ENCODE data around the gene NPC2.

Gene NPC2

DNA sequence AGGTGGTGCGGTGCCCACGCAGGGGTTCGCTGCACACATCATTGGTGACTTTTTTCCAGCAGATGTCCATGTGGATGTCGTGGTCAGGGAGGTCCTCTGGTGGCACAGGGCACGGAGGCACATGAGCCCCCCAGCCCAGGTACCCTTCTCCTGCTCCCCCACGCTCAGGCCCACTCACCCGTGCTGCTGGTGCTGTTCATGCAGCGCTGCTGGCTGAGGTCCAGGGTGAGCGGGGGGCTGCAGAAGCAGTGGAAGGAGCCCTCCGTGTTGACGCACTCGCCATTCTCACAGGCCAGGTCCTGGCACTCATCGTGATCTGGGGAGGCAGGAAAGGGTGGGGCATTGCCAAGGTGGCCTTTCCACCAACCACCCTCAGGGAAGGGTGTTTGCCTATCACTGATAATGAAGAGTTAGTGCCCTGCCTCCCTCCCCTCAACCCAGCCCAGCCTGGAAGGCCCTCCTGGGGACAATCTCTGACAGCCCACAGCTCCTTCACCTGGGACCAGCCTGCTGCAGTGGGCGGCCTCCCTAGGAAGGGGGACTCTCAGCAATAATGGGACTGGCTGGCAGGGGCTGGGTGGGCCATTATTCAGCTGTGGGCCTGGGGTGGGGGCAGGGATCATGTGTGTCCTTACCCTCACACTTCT, 10.3 kb upstream of the NPC2 start:
- DNase-seq (ENCODE audit: low read depth in 2 of 2): no peak

DNA sequence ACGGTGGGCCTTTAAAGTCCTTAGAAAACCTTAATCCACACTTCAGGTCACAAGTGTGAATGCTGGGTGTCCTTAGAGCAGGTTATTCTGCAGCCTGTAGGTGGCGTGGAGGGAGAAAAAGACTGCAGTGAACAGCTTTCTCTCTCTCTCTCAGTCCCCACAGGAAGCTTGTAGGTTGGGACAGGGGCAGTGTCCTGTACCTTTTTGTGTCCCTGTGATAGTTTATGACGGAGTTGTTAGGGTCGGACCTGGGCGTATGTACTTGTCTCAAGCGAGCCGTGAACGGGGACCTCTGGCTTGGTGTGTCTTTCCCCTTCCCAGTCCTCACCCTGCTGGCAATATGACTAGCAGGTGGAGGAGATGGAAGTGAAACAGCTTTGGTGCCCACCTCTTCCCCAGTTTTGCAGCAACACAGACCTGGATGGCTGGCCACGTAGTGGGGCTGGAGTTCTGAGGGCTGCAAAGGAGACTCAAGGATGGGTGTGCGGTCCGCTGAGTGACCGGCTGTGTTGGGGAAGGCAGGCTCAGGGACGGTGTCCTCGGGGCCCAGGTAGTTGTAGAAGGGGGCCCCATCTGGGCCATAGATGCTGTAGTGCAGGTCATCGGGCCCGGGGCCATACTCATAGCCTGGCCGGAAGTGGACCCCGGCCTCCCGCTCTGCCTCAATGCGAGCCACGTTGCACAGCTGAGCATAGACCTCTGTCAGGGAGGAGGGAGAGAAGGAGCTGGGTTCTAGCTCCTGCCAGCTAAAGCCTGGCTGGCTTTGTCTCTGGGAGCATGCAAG, 9.3 kb upstream of the NPC2 start:
- DNase-seq (ENCODE audit: low read depth in 2 of 2): no peak

DNA sequence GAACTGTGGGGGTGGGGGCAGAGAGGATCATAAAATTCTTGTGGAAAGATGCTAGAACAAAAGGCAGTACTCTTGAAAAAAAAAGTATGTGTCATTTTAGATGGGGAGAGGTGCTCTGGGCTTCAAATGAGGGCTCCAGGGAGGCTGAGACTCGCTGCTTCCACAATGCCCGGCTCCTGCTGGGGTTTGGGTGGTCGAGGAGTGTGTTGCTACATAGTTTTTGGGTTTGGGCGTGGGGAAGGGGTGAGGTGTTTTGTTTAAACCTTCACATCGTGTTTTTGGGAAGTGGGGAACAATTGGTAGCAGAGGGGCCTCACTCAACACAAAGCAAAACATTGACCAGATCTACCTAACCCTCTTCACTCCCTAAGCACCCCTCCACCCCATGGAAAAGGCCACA, 8.6 kb upstream of the NPC2 start:
- DNase-seq (ENCODE audit: low read depth in 2 of 2): no peak

DNA sequence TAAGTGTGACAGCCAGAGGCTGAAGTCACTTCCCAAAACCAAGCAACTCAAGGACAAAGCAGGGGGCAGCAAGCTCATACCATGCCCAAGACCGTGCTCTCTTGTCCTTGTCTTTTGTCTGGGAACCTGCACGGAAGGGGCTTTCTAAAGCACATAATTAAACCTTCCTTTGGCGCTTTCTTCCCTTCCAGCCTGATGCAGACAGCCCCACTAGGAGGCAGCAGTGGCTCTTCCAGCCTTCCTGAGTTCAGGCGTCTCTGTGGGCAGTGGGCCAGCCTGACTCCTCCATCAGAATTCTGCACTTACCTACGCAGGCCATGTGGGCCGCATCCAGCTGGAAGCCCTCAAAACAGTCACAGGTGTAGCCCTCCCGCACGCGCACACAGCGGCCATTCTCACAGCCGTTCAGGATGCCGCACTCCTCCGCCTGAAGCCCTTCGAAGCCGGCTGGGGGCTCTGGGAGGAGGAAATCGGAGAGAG, 8.1 kb upstream of the NPC2 start:
- no peak for DNase-seq (ENCODE audit: low read depth in 2 of 2)

DNA sequence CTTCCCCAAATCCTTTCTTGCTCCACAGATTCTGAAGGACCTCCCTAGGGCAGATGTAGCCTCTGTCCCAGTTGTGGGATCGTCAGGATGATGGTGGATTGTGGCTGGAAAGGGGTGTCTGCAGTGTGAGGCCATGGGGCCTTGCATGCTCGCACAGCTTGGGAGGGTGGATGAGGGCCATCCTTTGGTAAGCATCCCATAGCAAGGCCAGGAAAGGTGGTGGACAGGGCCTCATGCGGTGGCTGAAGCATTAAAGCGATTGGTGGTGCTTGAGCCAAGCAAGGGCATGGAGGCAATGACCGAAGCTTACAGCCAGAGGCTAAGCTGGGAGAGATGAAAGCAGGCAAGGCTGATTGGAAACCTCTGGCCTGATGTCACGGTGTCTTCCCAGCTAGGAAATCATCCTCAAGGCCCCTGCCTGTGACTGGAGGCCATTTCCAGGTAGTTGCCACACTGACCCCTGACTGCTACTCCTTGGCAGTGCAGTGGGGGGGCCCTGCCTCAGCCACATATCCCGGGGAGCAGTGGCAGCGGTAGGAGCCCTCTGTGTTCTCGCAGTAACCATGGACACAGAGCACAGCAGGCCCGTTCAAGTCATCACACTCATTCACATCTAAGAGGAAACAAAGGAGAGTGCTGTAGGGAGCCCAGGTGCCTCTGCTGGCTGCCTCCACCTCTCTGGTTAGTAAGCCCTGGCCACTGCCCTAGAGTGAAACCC, 7.5 kb upstream of the NPC2 start:
- DNase-seq (ENCODE audit: low read depth in 2 of 2): no peak

DNA sequence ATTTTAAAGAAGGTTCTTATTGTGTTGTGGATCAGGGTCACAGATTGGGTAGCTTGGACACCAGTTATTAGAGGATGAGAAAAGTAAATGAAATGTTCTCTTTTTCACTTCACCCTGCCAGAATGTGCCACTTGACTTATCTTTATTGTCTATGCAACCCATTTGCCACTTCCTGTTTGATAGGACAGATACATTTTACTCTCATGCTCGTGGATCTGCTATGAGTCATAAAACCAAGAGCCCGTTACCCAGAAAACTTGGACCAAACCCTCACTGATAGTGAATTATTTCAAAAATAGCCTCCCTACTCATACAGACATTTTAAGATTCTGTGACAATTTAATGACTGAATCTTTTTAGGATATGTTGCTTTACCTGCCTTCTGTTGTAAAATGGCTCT, 2.3 kb upstream of the NPC2 start:
- DNase-seq (ENCODE audit: low read depth in 2 of 2): no peak

DNA sequence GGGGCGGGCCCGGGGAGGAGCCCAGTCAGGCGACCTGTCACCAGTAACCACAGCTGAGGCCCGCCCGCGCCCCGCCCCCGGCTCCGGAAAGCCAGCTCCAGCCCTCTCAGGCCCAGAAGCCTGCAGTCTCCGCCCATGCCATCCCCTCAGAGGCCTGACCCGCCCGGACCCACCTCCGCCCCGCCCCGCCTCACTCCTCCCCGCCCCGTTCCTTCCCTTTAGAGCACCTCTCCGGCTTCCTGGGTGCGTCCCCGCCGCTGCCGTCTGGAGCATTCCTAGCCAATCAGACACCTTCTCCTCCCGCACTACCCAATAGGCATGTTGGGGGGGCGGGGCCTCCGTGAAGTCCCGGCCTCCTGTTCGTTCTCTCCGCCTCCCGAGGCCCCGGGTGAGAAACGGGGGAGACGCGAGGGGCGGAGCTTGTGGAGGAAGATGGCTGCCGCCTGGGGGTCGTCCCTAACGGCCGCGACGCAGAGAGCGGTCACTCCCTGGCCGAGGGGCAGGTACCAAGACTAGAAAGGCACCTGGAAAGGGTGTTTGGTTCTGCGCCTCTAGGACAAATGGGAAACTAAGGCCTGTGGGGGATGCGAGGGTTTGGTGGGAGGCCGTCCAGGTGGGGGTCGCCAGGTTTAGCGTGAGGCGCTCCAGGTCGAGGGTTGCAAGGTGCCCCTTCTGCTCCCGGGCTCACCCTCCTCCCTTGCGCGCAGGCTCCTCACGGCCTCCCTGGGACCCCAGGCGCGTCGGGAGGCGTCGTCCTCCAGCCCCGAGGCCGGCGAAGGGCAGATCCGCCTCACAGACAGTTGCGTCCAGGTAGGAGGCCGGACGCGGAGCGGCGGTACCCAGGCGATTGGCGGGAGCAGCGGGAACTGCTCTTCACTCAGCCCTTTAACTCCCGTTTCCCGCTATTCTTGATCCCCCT, 497 bp upstream of the NPC2 start, which contains the start of gene ISCA2:
Gene ISCA2, plus strand, starts transcription at position 423 of the 919 bp plus-strand sequence. Its CDS starts 10 bp downstream, at position 433.
- DNase-seq (ENCODE audit: low read depth in 2 of 2): peak; percentile 98 to 100

DNA sequence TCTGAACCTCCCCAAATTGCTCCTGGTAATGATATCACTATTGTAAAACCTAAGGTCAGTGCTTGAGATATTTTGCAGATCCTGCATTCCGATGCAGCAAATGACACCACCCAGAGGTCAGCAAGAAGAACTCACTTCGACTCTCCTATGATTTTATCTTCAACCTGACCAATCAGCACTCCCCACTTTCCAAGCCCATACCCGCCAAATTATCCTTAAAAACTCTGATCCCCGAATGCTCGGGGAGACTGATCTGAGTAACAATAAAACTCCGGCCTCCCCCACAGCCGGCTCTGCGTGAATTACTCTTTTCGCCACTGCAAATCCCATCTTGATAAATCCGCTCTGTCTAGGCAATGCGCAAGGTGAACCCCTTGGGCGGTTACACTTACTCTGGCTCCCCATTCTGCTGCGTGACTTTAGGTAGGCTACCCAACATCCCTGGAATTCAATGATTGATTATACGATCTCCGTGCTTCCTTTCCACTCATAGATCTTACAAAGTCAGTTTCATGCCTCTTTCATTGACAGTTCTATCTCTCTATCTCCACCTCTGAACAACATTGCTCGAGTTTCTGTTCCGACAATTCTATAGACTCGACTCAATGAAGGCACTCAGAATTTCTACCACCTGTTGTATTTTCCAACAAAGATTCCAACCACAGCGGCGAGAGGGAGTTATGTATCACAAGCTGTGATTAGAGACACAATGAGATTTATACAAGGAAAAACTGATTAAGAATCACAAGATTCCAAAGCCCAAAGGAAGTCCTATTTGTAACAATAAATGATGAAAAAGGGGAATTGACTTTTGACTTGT, 939 bp downstream of the NPC2 start:
- DNase-seq (ENCODE audit: low read depth in 2 of 2): no peak

DNA sequence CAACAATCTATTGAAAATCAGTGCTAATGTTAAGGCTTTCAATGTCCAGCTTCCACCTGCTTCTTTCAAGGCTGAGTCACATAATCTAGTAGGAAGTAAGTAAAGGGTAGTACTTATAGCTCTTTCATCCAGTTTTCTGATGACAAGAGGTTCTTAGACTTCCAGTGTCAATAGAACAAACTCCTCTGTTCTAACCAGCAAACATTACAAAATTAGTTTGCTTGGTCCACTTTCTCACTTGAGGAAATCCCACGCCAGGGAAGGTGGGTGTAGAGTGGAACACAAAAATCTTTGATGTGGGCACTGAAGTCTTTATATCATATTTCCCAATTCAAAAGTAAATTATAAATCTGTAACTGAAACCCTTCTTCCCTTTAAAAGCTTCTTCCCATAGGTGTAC, 2.6 kb downstream of the NPC2 start:
- no peak for DNase-seq (ENCODE audit: low read depth in 2 of 2)

DNA sequence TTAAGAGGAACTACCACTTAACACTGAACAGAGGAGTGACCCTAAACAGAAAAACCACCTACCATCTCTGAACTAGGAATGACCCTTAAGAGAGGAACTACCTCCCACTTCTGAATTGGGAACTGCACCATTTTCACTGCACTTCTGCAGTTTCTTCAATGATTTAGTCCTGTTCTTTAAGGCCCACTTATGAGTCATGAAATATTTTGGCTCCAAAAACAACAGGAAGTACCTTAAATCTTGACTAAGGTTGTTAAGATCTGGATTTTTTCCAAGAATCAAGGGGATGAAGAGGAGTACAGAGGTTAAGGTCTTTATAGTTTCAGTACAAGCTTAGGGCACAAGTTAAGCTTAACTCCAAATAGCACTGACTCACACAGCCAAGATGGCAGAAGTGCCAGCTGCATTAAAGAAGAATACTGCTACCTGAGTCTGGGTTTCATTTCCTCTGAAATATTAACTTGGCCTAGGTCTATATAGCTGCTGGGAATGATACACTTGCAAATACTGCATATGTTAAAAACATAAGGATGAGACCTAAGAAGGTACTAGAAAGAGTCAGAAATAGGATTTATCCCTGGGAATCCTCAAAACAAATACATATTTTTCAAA, 4.2 kb downstream of the NPC2 start:
- DNase-seq (ENCODE audit: low read depth in 2 of 2): no peak

DNA sequence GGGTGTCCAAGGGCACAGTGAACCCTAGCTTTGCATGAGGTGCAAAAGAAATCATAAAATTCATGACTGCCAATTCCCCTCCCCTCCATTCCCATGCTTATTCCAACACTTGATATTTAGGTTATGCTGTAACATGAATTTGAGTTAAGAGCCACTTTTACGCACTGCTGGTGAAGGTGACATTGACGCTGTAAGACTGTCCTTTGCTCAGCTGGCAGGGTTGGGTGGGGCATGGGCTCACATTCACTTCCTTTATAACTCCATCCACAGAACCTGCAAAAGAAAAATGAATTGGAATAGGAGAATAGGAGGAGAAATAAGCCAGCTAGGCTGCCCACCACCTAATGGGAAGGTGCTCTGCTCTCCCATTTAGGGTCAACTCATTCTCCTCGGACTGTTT, 6.9 kb downstream of the NPC2 start:
- DNase-seq (ENCODE audit: low read depth in 2 of 2): no peak

DNA sequence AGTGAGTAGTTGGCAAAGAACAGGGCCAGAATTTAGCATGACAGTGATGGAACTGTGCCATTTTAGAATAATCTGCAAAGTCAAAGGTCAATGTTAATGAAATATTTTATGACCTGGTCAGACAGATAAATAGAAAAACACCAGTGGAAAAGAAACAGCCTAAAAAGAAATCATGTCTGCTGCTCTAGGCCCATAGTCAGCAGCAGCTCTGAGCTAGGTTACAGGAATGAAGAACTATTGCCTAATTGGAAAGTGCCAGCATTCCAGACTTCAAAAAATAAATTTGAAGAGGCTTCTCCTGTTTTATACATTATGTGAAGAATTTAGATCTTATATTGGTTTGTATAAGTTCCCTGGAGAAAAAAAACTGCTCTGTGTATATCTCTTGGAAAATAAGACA, 9.8 kb downstream of the NPC2 start:
- no peak for DNase-seq (ENCODE audit: low read depth in 2 of 2)

DNA sequence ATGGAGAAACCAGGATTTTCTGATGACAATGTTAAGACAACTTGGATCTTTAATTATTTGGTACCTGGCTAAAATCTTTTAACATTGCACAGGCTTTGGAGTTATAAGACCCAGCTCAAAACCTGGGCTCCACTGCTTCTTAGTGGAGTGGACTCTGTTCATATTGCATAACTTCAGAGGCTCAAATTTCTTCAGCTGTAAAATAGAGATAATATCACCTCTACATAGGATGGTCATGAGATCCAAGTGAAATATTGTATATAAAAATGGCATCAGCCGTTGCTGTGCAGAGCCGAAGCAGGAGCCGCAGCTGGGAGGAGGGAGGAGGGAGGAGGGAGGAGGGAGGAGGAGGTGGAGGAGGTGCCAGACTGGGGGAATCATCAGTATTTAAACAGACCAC, 10.5 kb downstream of the NPC2 start:
- DNase-seq (ENCODE audit: low read depth in 2 of 2): no peak

DNA sequence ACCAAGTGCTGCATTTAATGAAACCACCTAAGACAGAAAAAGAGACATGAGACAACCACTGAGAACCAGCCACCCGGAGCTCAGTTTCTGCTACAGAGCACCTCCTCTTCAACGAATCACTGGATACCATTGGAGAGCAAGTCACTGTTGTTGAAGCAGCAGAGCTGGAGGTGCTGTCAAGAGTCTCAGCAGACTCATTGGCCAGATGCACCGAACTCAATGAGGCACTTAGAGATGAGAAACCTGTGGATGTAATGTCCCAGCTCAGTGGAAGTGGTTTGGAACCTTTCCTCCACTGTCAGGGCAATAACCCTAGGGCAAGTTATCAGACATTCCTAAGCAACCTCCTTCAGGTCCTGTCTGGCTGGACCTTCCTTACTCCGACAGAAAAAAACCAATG, 13.1 kb downstream of the NPC2 start:
- no peak for DNase-seq (ENCODE audit: low read depth in 2 of 2)

DNA sequence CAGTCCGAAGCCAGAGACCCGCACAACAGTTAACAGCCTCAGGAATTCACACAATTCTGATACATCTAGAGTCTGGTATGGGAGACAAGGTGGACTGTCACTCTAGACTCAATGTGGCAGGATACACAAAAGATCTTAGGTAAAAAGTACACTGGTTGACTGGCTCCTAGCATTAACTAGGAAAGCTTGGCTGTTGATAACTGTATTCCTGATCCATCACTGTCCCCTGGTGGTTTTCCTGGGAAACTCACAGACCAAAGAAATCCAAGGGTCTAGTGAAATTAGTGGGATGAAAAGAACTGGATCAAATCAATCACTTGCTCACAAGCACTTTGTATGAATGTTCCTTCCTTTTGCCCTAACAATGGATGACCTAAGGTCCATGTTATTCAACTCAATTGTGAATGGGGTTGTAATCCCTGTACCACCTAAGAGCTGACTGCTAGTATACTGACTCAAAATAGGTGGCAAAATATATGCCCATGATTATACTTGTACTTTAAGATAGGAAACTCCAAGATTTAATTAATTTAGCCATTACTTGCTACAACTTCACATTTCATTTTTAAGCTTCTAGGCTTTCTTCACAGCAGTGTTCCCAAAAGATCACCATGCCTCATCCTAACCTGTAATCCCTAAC, 14.0 kb downstream of the NPC2 start:
- no peak for DNase-seq (ENCODE audit: low read depth in 2 of 2)

DNA sequence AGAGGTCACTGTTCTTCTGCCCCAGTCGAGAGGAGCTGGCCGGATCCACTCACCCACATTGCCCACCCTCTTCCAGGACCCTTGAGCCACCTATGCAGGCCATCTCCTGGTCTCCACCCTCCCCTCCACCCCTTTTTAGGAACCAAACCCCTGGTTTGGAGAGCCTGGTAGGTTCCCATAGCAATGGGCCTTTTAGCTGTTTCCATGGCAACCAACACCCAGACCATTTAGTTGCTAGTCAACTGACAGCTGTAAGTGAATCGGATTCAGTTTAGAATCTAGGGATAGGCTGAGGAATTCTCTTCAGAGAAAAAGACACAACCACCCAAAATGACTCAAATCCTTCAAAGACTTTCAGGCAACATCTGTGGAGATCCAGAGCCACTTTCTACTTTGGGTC, 16.5 kb downstream of the NPC2 start:
- DNase-seq (ENCODE audit: low read depth in 2 of 2): no peak

DNA sequence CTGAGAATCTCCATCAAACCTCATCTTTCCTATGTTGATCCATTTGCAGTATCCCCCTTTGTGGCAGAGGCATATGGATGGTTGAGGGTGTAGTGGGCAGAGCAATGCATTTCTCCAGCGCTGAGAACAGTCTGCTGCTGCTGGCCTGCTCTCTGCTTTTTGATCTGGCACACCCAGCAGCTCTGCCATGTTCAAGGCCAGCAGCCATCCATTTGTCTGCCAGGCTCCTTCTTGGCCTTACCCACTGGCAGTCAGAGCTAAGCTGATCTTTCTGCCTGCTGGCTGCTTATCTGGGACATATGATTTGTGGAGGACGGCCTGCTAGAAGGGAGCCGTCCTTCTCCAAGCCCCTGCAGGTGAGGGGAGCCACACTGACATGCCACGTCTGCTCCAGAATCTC, 17.0 kb downstream of the NPC2 start:
- no peak for DNase-seq (ENCODE audit: low read depth in 2 of 2)

DNA sequence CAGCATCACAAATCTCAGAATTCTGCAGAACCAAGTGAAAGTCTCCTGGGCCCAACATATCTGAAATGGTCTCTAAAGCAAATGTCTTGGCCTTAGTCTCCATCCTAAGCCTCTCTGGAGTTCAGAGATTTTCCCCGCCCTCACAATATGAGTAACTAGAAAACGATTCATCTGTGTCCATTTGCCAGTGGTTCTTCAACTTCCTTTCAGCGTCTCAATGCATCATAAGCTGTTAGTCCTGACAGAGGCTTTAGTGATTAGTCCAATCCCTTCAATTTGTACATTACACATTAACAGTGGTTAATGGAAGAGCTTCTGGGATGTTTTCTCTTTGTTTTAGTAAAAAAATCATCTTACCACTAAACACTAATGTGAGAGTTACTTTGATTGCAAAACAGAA, 17.4 kb downstream of the NPC2 start:
- no peak for DNase-seq (ENCODE audit: low read depth in 2 of 2)

DNA sequence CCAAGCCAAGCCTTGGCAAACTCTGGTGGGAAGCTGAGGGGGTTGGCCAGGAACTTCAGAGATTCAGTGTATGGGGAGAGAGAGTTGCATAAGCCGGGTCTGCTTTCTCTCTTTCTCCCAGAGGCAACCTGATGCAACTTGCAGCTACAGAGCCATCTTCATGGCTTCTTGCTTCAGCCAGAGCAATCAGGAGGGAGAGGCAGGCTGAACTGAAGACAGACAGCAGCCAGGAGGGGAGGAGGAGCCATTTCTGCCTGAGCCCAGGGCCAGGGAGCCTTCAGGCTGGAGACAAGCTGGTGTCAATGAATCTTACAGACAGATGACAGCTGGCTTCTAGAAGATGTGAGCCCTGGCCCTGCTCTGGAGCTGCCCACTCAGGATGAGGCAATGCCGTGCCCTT, 18.7 kb downstream of the NPC2 start:
- no peak for DNase-seq (ENCODE audit: low read depth in 2 of 2)

DNA sequence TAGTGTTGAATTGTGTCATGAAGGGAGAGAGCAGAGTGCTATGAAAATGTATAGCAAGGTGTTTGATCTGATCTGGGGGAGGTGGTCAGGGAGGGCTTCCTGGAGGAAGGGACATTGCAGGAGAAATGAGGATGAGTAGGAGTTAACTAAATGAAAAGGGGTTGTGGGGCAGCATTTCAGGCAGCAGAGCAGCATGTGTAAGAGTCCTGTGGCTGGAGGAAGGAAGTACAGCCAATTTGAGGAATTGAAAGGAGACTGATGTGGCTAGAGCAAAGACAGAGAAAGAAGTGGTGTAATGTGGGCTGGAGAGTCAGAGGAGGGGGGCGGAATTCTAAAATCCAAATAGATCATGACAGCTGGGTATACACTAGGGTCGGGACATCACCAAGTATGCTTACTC, 20.5 kb downstream of the NPC2 start:
- no peak for DNase-seq (ENCODE audit: low read depth in 2 of 2)
